CD8-positive, alpha-beta memory T cell (primary cell): ENCODE data around the gene TXNIP. TPM values are rescaled to one million over a fixed set of nuclear protein-coding genes. Genes with fewer than 3 reads are reported as not detected.

ENCODE experiments used
- CTCF ChIA-PET: fragments of 350-600 bp; sonication (Branson Sonifier 250); formaldehyde crosslinking; loops from one replicate; lab custom pipeline; 2021; ENCODE audit warnings: antibody characterized with exemption; lab: Charles Lee
- POLR2A ChIA-PET: fragments of 350-600 bp; sonication (Branson Sonifier 250); formaldehyde crosslinking; loops from one replicate; lab custom pipeline; 2021; ENCODE audit warnings: antibody characterized with exemption; lab: Charles Lee
- DNase-seq, 5 donors: peaks; one replicate each; pipeline versions ENCODE4 v3.0.0 to v3.0.0-alpha.2; 2020 to 2022; ENCODE audit warnings: mixed read lengths in 1 of 5
- H3K27ac ChIP-seq: one replicate; pipeline ENCODE4 v1.7.0; 2013; ENCODE audit warnings: low read depth, mild to moderate bottlenecking, low read length, moderate library complexity
- H3K27me3 ChIP-seq: 2 replicates; pipeline ENCODE4 v1.7.0; 2013; ENCODE audit warnings: low read length, mild to moderate bottlenecking; ENCODE audit not compliant: insufficient read depth, poor library complexity, severe bottlenecking
- H3K36me3 ChIP-seq: 2 replicates; pipeline ENCODE4 v1.7.0; 2013; ENCODE audit warnings: mild to moderate bottlenecking, low read length, moderate library complexity; ENCODE audit not compliant: insufficient read depth
- H3K4me1 ChIP-seq: 2 replicates; pipeline ENCODE4 v1.7.0; 2013; ENCODE audit warnings: mild to moderate bottlenecking, low read length, moderate library complexity; ENCODE audit not compliant: insufficient read depth
- H3K4me3 ChIP-seq: 2 replicates; pipeline ENCODE4 v1.7.0; 2013; ENCODE audit warnings: mild to moderate bottlenecking, low read length
- H3K9me3 ChIP-seq: 2 replicates; pipeline ENCODE4 v1.7.0; 2013; ENCODE audit warnings: mild to moderate bottlenecking, low read length
- H3K27ac Mint-ChIP-seq, 8 donors: one replicate each; pipeline ENCODE4 v1.8.0; 2020 to 2021; ENCODE audit warnings: mixed read lengths in 8 of 8, mild to moderate bottlenecking in 6 of 8, inconsistent platforms in 3 of 8, moderate library complexity in 3 of 8
- H3K27me3 Mint-ChIP-seq, 2 donors: one replicate each; pipeline ENCODE4 v1.8.0; 2020 to 2021; ENCODE audit warnings: mixed read lengths in 2 of 2, mild to moderate bottlenecking in 1 of 2, moderate library complexity in 1 of 2
- H3K36me3 Mint-ChIP-seq, 3 donors: one replicate each; pipeline ENCODE4 v1.8.0; 2020 to 2021; ENCODE audit warnings: mixed read lengths in 3 of 3, inconsistent platforms in 1 of 3, mild to moderate bottlenecking in 1 of 3
- H3K4me1 Mint-ChIP-seq, 3 donors: one replicate each; pipeline ENCODE4 v1.8.0; 2020 to 2021; ENCODE audit warnings: mixed read lengths in 3 of 3, inconsistent platforms in 1 of 3, mild to moderate bottlenecking in 1 of 3
- H3K4me3 Mint-ChIP-seq, 7 donors: one replicate each; pipeline ENCODE4 v1.8.0; 2020 to 2021; ENCODE audit warnings: mixed read lengths in 7 of 7, mild to moderate bottlenecking in 6 of 7, moderate library complexity in 4 of 7, inconsistent platforms in 2 of 7
- H3K9me3 Mint-ChIP-seq, 5 donors: one replicate each; pipeline ENCODE4 v1.8.0; 2020 to 2022; ENCODE audit warnings: mixed read lengths in 5 of 5, mild to moderate bottlenecking in 3 of 5, moderate library complexity in 2 of 5, inconsistent platforms in 1 of 5
- polyA plus RNA-seq: library from polyadenylated mRNA; unstranded; fragments of 300-500 nt; fragmentation: Illumina TruSeq; gene quantifications from one replicate; pipeline ENCODE4 v1.2.3, GENCODE V29; 2021
- total RNA-seq, 2 experiments: library from RNA; stranded (reverse); gene quantifications; one replicate each; pipeline ENCODE4 v1.2.3, GENCODE V29; 2021

Gene TXNIP
- total and polyA plus RNA-seq, 3 experiments from 2014 or later = 167 to 4,579 (median 170) TPM

GRCh38 chr1:145961109-145961424 is 35.3 kb downstream of the TXNIP start:
- DNase-seq = no peak
- Histone ChIP-seq H3K4me3 (peak overlapping the region; percentile 93), H3K4me1 (peaks cover 62% of the 10 kb centered on the region), H3K27me3 (no peaks in the 10 kb centered on the region), H3K27ac (peak overlapping the region; percentile 40), H3K9me3 (no peaks in the 10 kb centered on the region), H3K36me3 (no peaks in the 10 kb centered on the region)
- Mint-ChIP-seq H3K27me3 (peaks cover 0 to 3% of the 10 kb centered on the region in 2 donors), H3K9me3 (no peaks in the 10 kb centered on the region), H3K36me3 (peaks cover 0 to 26% (median 0%) of the 10 kb centered on the region in 3 donors), H3K4me1 (peaks cover 68 to 74% (median 69%) of the 10 kb centered on the region in 3 donors), H3K27ac (peak overlapping the region; percentile 67 to 97 (median 92)), H3K4me3 (peak overlapping the region; percentile 92 to 99 (median 96))
- ChIA-PET POLR2A (interaction anchor here (1.1 to 1.9 kb wide), 2 partner anchors 32 to 33 kb away, joined by 3 to 11 read pairs; partner anchors contain the start of gene RBM8A), CTCF (interaction anchor here (1.0 kb wide), 1 partner anchor 34 kb away, joined by 3 read pairs; the partner anchor contains the start of gene RBM8A)

- Mint-ChIP-seq H3K27me3 (peaks cover 0 to 3% of the 10 kb centered on the region in 2 donors), H3K4me3 (peak overlapping the region; percentile 92 to 99 (median 96)), H3K4me1 (peaks cover 70 to 77% (median 73%) of the 10 kb centered on the region in 3 donors), H3K36me3 (peaks cover 0 to 26% (median 0%) of the 10 kb centered on the region in 3 donors), H3K27ac (peak overlapping the region; percentile 83 to 94 (median 92)), H3K9me3 (no peaks in the 10 kb centered on the region)
- peak; percentile 51 to 77 (median 59) for DNase-seq
- H3K27me3 ChIP-seq = no peaks in the 10 kb centered on the region
- H3K27ac ChIP-seq = peak overlapping the region; percentile 40
- H3K4me1 ChIP-seq = peaks cover 64% of the 10 kb centered on the region
- H3K36me3 ChIP-seq = no peaks in the 10 kb centered on the region
- CTCF ChIA-PET = interaction anchor here (1.0 kb wide), 1 partner anchor 33 kb away, joined by 3 read pairs; the partner anchor contains the start of gene RBM8A
- H3K4me3 ChIP-seq = peak overlapping the region; percentile 93
- no peaks in the 10 kb centered on the region for H3K9me3 ChIP-seq
- POLR2A ChIA-PET = interaction anchor here (0.6 to 1.1 kb wide), 2 partner anchors 32 to 77 kb away, joined by 3 read pairs; no protein-coding TSS in a partner anchor
Measured at GRCh38 chr1:145960468-145961108, 35.8 kb downstream of the TXNIP start.

GRCh38 chr1:145959957-145960467 is 36.4 kb downstream of the TXNIP start:
- POLR2A ChIA-PET = interaction anchor here (0.6 to 7.1 kb wide), 4 partner anchors 31 to 77 kb away, joined by 3 to 87 read pairs (median 3); partner anchors contain the start of gene RBM8A
- H3K4me1 ChIP-seq = peaks cover 64% of the 10 kb centered on the region
- no peaks in the 10 kb centered on the region for H3K27me3 ChIP-seq
- H3K9me3 ChIP-seq = no peaks in the 10 kb centered on the region
- Mint-ChIP-seq H3K4me3 (peak overlapping the region; percentile 92 to 99 (median 96)), H3K27me3 (peaks cover 0 to 3% of the 10 kb centered on the region in 2 donors), H3K4me1 (peaks cover 70 to 77% (median 76%) of the 10 kb centered on the region in 3 donors), H3K36me3 (peaks cover 0 to 26% (median 0%) of the 10 kb centered on the region in 3 donors), H3K27ac (peak overlapping the region; percentile 57 to 93 (median 90)), H3K9me3 (no peaks in the 10 kb centered on the region)
- H3K36me3 ChIP-seq = no peaks in the 10 kb centered on the region
- CTCF ChIA-PET = interaction anchor here (1.0 kb wide), 1 partner anchor 33 kb away, joined by 3 read pairs; the partner anchor contains the start of gene RBM8A
- no peak for DNase-seq
- peak overlapping the region; percentile 93 for H3K4me3 ChIP-seq
- no peak overlapping the region for H3K27ac ChIP-seq

- POLR2A ChIA-PET = interaction anchor here (0.6 to 7.1 kb wide), 4 partner anchors 31 to 78 kb away, joined by 3 to 87 read pairs (median 7); partner anchors contain the start of gene RBM8A
- Mint-ChIP-seq H3K4me1 (peaks cover 70 to 77% (median 77%) of the 10 kb centered on the region in 3 donors), H3K4me3 (peak overlapping the region; percentile 77 to 99 (median 95)), H3K27me3 (peaks cover 0 to 3% of the 10 kb centered on the region in 2 donors), H3K9me3 (no peaks in the 10 kb centered on the region), H3K36me3 (peaks cover 0 to 22% (median 0%) of the 10 kb centered on the region in 3 donors), H3K27ac (peak overlapping the region; percentile 57 to 93 (median 90))
- Histone ChIP-seq H3K27ac (no peak overlapping the region), H3K9me3 (no peaks in the 10 kb centered on the region), H3K36me3 (no peaks in the 10 kb centered on the region), H3K4me3 (no peak overlapping the region), H3K4me1 (peaks cover 69% of the 10 kb centered on the region), H3K27me3 (no peaks in the 10 kb centered on the region)
- CTCF ChIA-PET = interaction anchor here (0.7 to 3.1 kb wide), 3 partner anchors 19 to 32 kb away, joined by 3 to 26 read pairs (median 24); partner anchors contain the start of gene RBM8A
- DNase-seq = no peak
Measured at GRCh38 chr1:145959333-145959732, 37.0 kb downstream of the TXNIP start.

- Histone ChIP-seq H3K27ac (no peak overlapping the region), H3K27me3 (no peaks in the 10 kb centered on the region), H3K9me3 (no peaks in the 10 kb centered on the region), H3K4me3 (peak overlapping the region; percentile 94), H3K36me3 (no peaks in the 10 kb centered on the region), H3K4me1 (peaks cover 69% of the 10 kb centered on the region)
- Mint-ChIP-seq H3K27me3 (peaks cover 0 to 3% of the 10 kb centered on the region in 2 donors), H3K27ac (peak overlapping the region; percentile 27 to 95 (median 92)), H3K4me1 (peaks cover 70 to 78% (median 77%) of the 10 kb centered on the region in 3 donors), H3K4me3 (peak overlapping the region in 6 of 7 donors; percentile 38 to 99 (median 89)), H3K36me3 (peaks cover 0 to 23% (median 0%) of the 10 kb centered on the region in 3 donors), H3K9me3 (no peaks in the 10 kb centered on the region)
- POLR2A ChIA-PET = interaction anchor here (1.1 to 7.1 kb wide), 8 partner anchors 19 to 100 kb away, joined by 4 to 87 read pairs (median 7); partner anchors contain the start of genes PIAS3, RBM8A and TXNIP
- CTCF ChIA-PET = interaction anchor here (0.7 to 3.1 kb wide), 9 partner anchors 9 to 113 kb away, joined by 3 to 26 read pairs (median 5); partner anchors contain the start of genes NUDT17 and RBM8A
- DNase-seq = no peak
Measured at GRCh38 chr1:145958734-145959133, 37.6 kb downstream of the TXNIP start.

- Histone ChIP-seq H3K9me3 (no peaks in the 10 kb centered on the region), H3K27me3 (no peaks in the 10 kb centered on the region), H3K4me1 (peaks cover 64% of the 10 kb centered on the region), H3K27ac (peak within 1 kb of the TSS; percentile 76), H3K4me3 (peak within 1 kb of the TSS; percentile 94), H3K36me3 (no peaks in the 10 kb centered on the region)
- ChIA-PET CTCF (interaction anchor here (0.6 to 3.1 kb wide), 18 partner anchors 8 to 112 kb away, joined by 3 to 26 read pairs (median 4); partner anchors contain the start of genes ANKRD35, NUDT17, RBM8A and TXNIP), POLR2A (interaction anchor here (0.6 to 7.1 kb wide), 17 partner anchors 9 to 134 kb away, joined by 3 to 87 read pairs (median 5); partner anchors contain the start of genes PEX11B, PIAS3, POLR3C and RBM8A)
- Mint-ChIP-seq H3K27me3 (peaks cover 0 to 3% of the 10 kb centered on the region in 2 donors), H3K4me1 (peaks cover 68 to 74% (median 74%) of the 10 kb centered on the region in 3 donors), H3K27ac (peak within 1 kb of the TSS; percentile 91 to 98 (median 97)), H3K36me3 (peaks cover 0 to 28% (median 0%) of the 10 kb centered on the region in 3 donors), H3K4me3 (peak within 1 kb of the TSS; percentile 83 to 98 (median 92)), H3K9me3 (no peaks in the 10 kb centered on the region)
- peak; percentile 92 to 96 (median 93) for DNase-seq
Measured at GRCh38 chr1:145957443-145958319, 38.7 kb downstream of the TXNIP start, which contains the start of gene LIX1L. LIX1L (minus strand) TSS chr1:145958017; CDS start chr1:145957927, 90 bp downstream.
